Measurements from ENCODE around the gene TXNIP.

DNA sequence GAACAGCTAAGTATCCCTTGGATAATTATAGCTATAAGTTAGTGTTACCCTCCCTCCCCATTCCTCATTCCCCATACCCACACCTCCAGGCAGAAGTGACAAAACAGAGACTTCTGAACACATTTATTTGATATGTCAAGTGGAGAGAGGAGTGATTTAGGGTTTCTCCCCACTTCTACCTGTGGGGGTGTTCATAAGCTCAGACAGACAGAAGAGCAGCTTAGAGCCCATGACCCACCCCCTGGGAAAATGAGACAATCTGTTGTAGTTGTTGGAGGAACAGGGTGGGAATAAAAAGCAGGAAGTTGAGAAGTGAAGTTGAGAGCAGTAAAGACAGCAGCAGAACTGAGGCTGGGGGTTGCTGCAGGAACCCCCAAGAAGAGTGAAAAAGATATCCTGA, 37.0 kb downstream of the TXNIP start:
- no peak for TF ChIP-seq CTCF (conservative IDR thresholded peaks at IDR 0.05; ENCODE audit: low read depth, low read length)
- no peak for TF ChIP-seq FOS (IDR thresholded peaks at IDR 0.05; ENCODE audit: low read depth, low read length)
- TF ChIP-seq MAFK (IDR thresholded peaks at IDR 0.05; ENCODE audit: low read depth, low read length), result no peak
- TF ChIP-seq CEBPB (IDR thresholded peaks at IDR 0.05; ENCODE audit: low read depth, low read length), result no peak
